KMS-11 (cell line): ENCODE results near the gene PEX11B.

ENCODE experiments used
- H2AFZ ChIP-seq: fragments of 200-600 bp; sonication (generic); 2 replicates; pipeline ENCODE4 v1.6.1; 2016; ENCODE audit warnings: antibody characterized with exemption, mixed run types, low read depth
- H3K27ac ChIP-seq: fragments of 200-600 bp; sonication (generic); 2 replicates; pipeline ENCODE4 v1.6.1; 2016; ENCODE audit warnings: mild to moderate bottlenecking, mixed run types
- H3K27me3 ChIP-seq: fragments of 200-600 bp; sonication (generic); 2 replicates; pipeline ENCODE4 v1.6.1; 2017; ENCODE audit warnings: mild to moderate bottlenecking, low read depth, mixed run types, moderate library complexity; ENCODE audit not compliant: insufficient read depth
- H3K36me3 ChIP-seq: fragments of 200-600 bp; sonication (generic); 2 replicates; pipeline ENCODE4 v1.6.1; 2017; ENCODE audit warnings: mild to moderate bottlenecking, mixed run types; ENCODE audit not compliant: insufficient read depth
- H3K4me1 ChIP-seq: fragments of 200-600 bp; sonication (generic); 2 replicates; pipeline ENCODE4 v1.6.1; 2016; ENCODE audit warnings: mild to moderate bottlenecking, low read depth, mixed run types; ENCODE audit not compliant: poor library complexity, severe bottlenecking
- H3K4me2 ChIP-seq: fragments of 200-600 bp; sonication (generic); 2 replicates; pipeline ENCODE4 v1.7.0; 2016; ENCODE audit warnings: mild to moderate bottlenecking, mixed run types
- H3K4me3 ChIP-seq: fragments of 200-600 bp; sonication (generic); IDR thresholded peaks from 2 replicates; pipeline ENCODE4 v1.6.1; 2017; ENCODE audit warnings: low read depth, low read length, mixed read lengths; ENCODE audit not compliant: insufficient read depth
- H3K79me2 ChIP-seq: fragments of 200-600 bp; sonication (generic); 2 replicates; pipeline ENCODE4 v1.6.1; 2016; ENCODE audit warnings: low read depth, mixed run types; ENCODE audit not compliant: insufficient read depth
- H3K9ac ChIP-seq: fragments of 200-600 bp; sonication (generic); 2 replicates; pipeline ENCODE4 v1.6.1; 2016; ENCODE audit warnings: mild to moderate bottlenecking, mixed run types
- H4K20me1 ChIP-seq: fragments of 200-600 bp; sonication (generic); 2 replicates; pipeline ENCODE4 v1.6.1; 2016; ENCODE audit warnings: mild to moderate bottlenecking, mixed run types; ENCODE audit not compliant: insufficient read depth
- CTCF ChIP-seq: fragments of 200-600 bp; sonication (generic); conservative IDR thresholded peaks from 2 replicates; pipeline ENCODE4 v1.6.1; 2017; ENCODE audit warnings: low read depth, mild to moderate bottlenecking, antibody characterized with exemption, low read length, moderate library complexity, mixed read lengths

The PEX11B gene

GRCh38 chr1:145871994-145872924 is 46.3 kb downstream of the PEX11B start:
- no peaks in the 10 kb centered on the region for H4K20me1 ChIP-seq
- no peaks in the 10 kb centered on the region for H3K79me2 ChIP-seq
- H3K4me2 ChIP-seq = no peak overlapping the region
- no peaks in the 10 kb centered on the region for H3K36me3 ChIP-seq
- peaks cover 9% of the 10 kb centered on the region; the same call in 1 of the 2 replicates for H3K27me3 ChIP-seq
- H3K4me3 ChIP-seq = no peak overlapping the region
- TF ChIP-seq CTCF = no peak
- H3K27ac ChIP-seq = no peak overlapping the region
- H3K4me1 ChIP-seq = no peaks in the 10 kb centered on the region
- H3K9ac ChIP-seq = no peak overlapping the region
- no peak overlapping the region for H2AFZ ChIP-seq

- Histone ChIP-seq H3K27ac (no peak overlapping the region), H4K20me1 (no peaks in the 10 kb centered on the region), H3K9ac (no peak overlapping the region), H3K4me3 (no peak overlapping the region), H3K4me2 (no peak overlapping the region), H3K27me3 (no peaks in the 10 kb centered on the region; the same call in 1 of the 2 replicates), H3K36me3 (no peaks in the 10 kb centered on the region), H3K4me1 (no peaks in the 10 kb centered on the region), H3K79me2 (no peaks in the 10 kb centered on the region), H2AFZ (no peak overlapping the region)
- no peak for TF ChIP-seq CTCF
Measured at GRCh38 chr1:145868232-145868631, 50.3 kb downstream of the PEX11B start.

- Histone ChIP-seq H3K4me3 (no peak overlapping the region), H2AFZ (no peak overlapping the region), H3K9ac (no peak overlapping the region), H3K27me3 (no peaks in the 10 kb centered on the region; the same call in 1 of the 2 replicates), H4K20me1 (no peaks in the 10 kb centered on the region), H3K27ac (no peak overlapping the region), H3K4me2 (no peak overlapping the region), H3K79me2 (no peaks in the 10 kb centered on the region), H3K4me1 (peaks cover 9% of the 10 kb centered on the region), H3K36me3 (no peaks in the 10 kb centered on the region)
- no peak for TF ChIP-seq CTCF
Measured at GRCh38 chr1:145863282-145864018, 55.1 kb downstream of the PEX11B start.
